HepG2 (cell line): ENCODE results near the gene LITAFD. TPM values are rescaled to one million over a fixed set of nuclear protein-coding genes. Genes with fewer than 3 reads are reported as not detected.

Experiments
- ATAC-seq: fragments of 200-7000 bp; cut with Tn5 transposase; 3 replicates; pipeline ENCODE4 v1.9.1; 2020; ENCODE audit warnings: mild to moderate bottlenecking, moderate library complexity
- BruUV-seq: library from RNA; stranded (reverse); fragments of 400-500 nt; replicated peaks from 2 replicates; lab custom pipeline; 2021; lab: Mats Ljungman, UMichigan
- CTCF ChIA-PET: fragments of 300-600 bp; formaldehyde crosslinking; extraction: SDS; loops from one replicate; lab custom pipeline; 2021; ENCODE audit warnings: low total read pairs, inconsistent platforms, low intra/inter-chr PET ratio; lab: Yijun Ruan, JAX
- POLR2A ChIA-PET: fragments of 350-600 bp; sonication (Branson Sonifier 250); formaldehyde crosslinking; loops from one replicate; lab custom pipeline; 2020; ENCODE audit warnings: antibody characterized with exemption, inconsistent platforms; lab: Yijun Ruan, JAX
- DNase-seq: peaks from one replicate; pipeline ENCODE4 v3.0.0-alpha.2; 2015; ENCODE audit warnings: low spot score
- FAIRE-seq: peaks from 3 replicates; lab custom pipeline; 2011; peaks lifted over from hg19 to GRCh38; lab: Jason Lieb, UNC
- H2AFZ ChIP-seq: one replicate; pipeline ENCODE4 v1.6.1; 2011; ENCODE audit warnings: low read length, inconsistent platforms
- H3K27ac ChIP-seq: fragments of 300-600 bp; 3 replicates; pipeline ENCODE4 v1.8.0; 2011; ENCODE audit warnings: mixed run types, mild to moderate bottlenecking, mixed read lengths, low read length, inconsistent platforms; ENCODE audit not compliant: insufficient read depth; ENCODE audit errors: extremely low read length
- H3K27me3 ChIP-seq, 2 experiments: fragments of 200-600 bp in 1 of 2; 2 replicates in 1 of 2; 3 replicates in 1 of 2; pipeline versions ENCODE4 v1.6.0 to v1.8.0; 2011; ENCODE audit warnings: low read length in 2 of 2, mild to moderate bottlenecking in 2 of 2, moderate library complexity in 2 of 2, inconsistent platforms in 1 of 2; ENCODE audit not compliant: insufficient read depth in 2 of 2, control insufficient read depth in 1 of 2
- H3K36me3 ChIP-seq, 2 experiments: fragments of 200-600 bp in 1 of 2; replicated peaks in 1 of 2; 2 replicates in 1 of 2; 3 replicates in 1 of 2; pipeline versions ENCODE4 v1.5.1 to v1.8.0; 2011; ENCODE audit warnings: low read length in 2 of 2, inconsistent platforms in 1 of 2; ENCODE audit not compliant: insufficient read depth in 2 of 2, control insufficient read depth in 1 of 2
- H3K4me1 ChIP-seq: 2 replicates; pipeline ENCODE4 v1.5.1; 2012; ENCODE audit warnings: low read length, inconsistent platforms; ENCODE audit not compliant: insufficient read depth
- H3K4me2 ChIP-seq: 2 replicates; pipeline ENCODE4 v1.6.0; 2011; ENCODE audit warnings: low read depth, low read length, inconsistent platforms
- H3K4me3 ChIP-seq, 3 experiments: fragments of 200-600 bp in 1 of 3; sonication (generic), shearing (Covaris generic) in 1 of 3; replicated peaks in 1 of 3; 2 replicates each; pipeline ENCODE4 v1.5.1; 2011 to 2016; ENCODE audit warnings: low read length in 3 of 3, inconsistent platforms in 2 of 3, low read depth in 2 of 3, mild to moderate bottlenecking in 2 of 3, control low read depth in 1 of 3, mixed read lengths in 1 of 3; ENCODE audit not compliant: insufficient read depth in 1 of 3
- H3K79me2 ChIP-seq: one replicate; pipeline ENCODE4 v1.6.1; 2011; ENCODE audit warnings: low read length, inconsistent platforms; ENCODE audit not compliant: insufficient read depth
- H3K9ac ChIP-seq: 2 replicates; pipeline ENCODE4 v1.6.0; 2011; ENCODE audit warnings: mild to moderate bottlenecking, low read depth, low read length, inconsistent platforms; ENCODE audit not compliant: insufficient read depth
- H3K9me3 ChIP-seq: 2 replicates; pipeline ENCODE4 v1.5.1; 2012; ENCODE audit warnings: mild to moderate bottlenecking, low read length
- H4K20me1 ChIP-seq: 2 replicates; pipeline ENCODE4 v1.6.0; 2011; ENCODE audit warnings: inconsistent platforms, mild to moderate bottlenecking, low read length, moderate library complexity; ENCODE audit not compliant: insufficient read depth
- AGO2 ChIP-seq: fragments of 200-400 bp; formaldehyde crosslinking; optimal IDR thresholded peaks from 2 replicates; pipeline ENCODE3; 2017; ENCODE audit warnings: mild to moderate bottlenecking, low read depth, low read length, moderate library complexity
- ATF7 ChIP-seq, 2 experiments: fragments of 450-650 bp in 1 of 2; sonication (generic) in 1 of 2; formaldehyde crosslinking in 1 of 2; IDR thresholded peaks; 2 replicates each; pipeline versions ENCODE4 v1.4.0 to v1.6.1; 2016 to 2020; ENCODE audit warnings: antibody characterized with exemption in 1 of 2, mild to moderate bottlenecking in 1 of 2, missing genetic modification reagents in 1 of 2
- CREB1 ChIP-seq, 2 experiments: fragments of 450-650 bp in 1 of 2; IDR thresholded peaks; 2 replicates each; pipeline ENCODE4 v1.6.1; 2016 to 2017; ENCODE audit warnings: control low read depth in 1 of 2, mild to moderate bottlenecking in 1 of 2, missing compliant biosample characterization in 1 of 2, missing genetic modification characterization in 1 of 2
- PRPF4 ChIP-seq: fragments of 200-400 bp; formaldehyde crosslinking; IDR thresholded peaks from 2 replicates; pipeline ENCODE4 v1.6.1; 2016; ENCODE audit warnings: low read length, low read depth; ENCODE audit not compliant: poor library complexity, severe bottlenecking
- RXRB ChIP-seq: IDR thresholded peaks from 2 replicates; pipeline ENCODE4 v1.6.1; 2016; ENCODE audit warnings: borderline replicate concordance, missing genetic modification reagents, missing compliant biosample characterization
- SP5 ChIP-seq: IDR thresholded peaks from 2 replicates; pipeline ENCODE4 v1.6.1; 2016; ENCODE audit warnings: low read depth, borderline replicate concordance
- TERF1 ChIP-seq: sonication (generic); formaldehyde crosslinking; IDR thresholded peaks from 2 replicates; pipeline ENCODE4 v1.8.0; 2022; ENCODE audit warnings: mild to moderate bottlenecking, missing genetic modification reagents, moderate library complexity
- U2AF1 ChIP-seq: fragments of 200-400 bp; formaldehyde crosslinking; optimal IDR thresholded peaks from 2 replicates; pipeline ENCODE3; 2017; ENCODE audit warnings: mild to moderate bottlenecking, low read depth, low read length
- ZBTB10 ChIP-seq: sonication (generic); formaldehyde crosslinking; IDR thresholded peaks from 2 replicates; pipeline ENCODE4 v1.4.0; 2020; ENCODE audit warnings: missing genetic modification reagents, borderline replicate concordance
- ZNF121 ChIP-seq: sonication (generic); formaldehyde crosslinking; IDR thresholded peaks from 2 replicates; pipeline ENCODE4 v1.5.0; 2020; ENCODE audit warnings: mild to moderate bottlenecking, missing genetic modification reagents
- ZNF30 ChIP-seq: sonication (generic); formaldehyde crosslinking; IDR thresholded peaks from 2 replicates; pipeline ENCODE4 v1.5.0; 2020; ENCODE audit warnings: mild to moderate bottlenecking, missing genetic modification reagents
- ZNF576 ChIP-seq: sonication (generic); formaldehyde crosslinking; IDR thresholded peaks from 2 replicates; pipeline ENCODE4 v1.4.0; 2020; ENCODE audit warnings: mild to moderate bottlenecking, missing genetic modification reagents
- ZNF768 ChIP-seq: sonication (generic); formaldehyde crosslinking; IDR thresholded peaks from 2 replicates; pipeline ENCODE4 v1.4.0; 2020; ENCODE audit warnings: missing genetic modification reagents
- WGBS: methylation state at CpG from one replicate; pipeline ENCODE4 v1.1.6; 2017; ENCODE audit warnings: low lambda C conversion rate; 5-methylcytosine and 5-hydroxymethylcytosine counted together
- in situ Hi-C: cut with HindIII; loops from 2 replicates; pipeline ENCODE4 v1.10.0; 2017; ENCODE audit warnings: low pct_unique_long_range_greater_than_20kb; ENCODE audit not compliant: extremely low pct_ligation_motif_present
- intact Hi-C: fragments of 100-400 bp; cut with micrococcal nuclease; formaldehyde crosslinking; loops from one replicate; pipeline ENCODE4 v1.10.0; 2022; ENCODE audit not compliant: unreplicated experiment
- polyA plus RNA-seq, 8 experiments: library from polyadenylated mRNA; depleted of rRNA in 3 of 8; stranded (reverse) in 7 of 8; unstranded in 1 of 8; fragments of >200 nt; fragmentation: Illumina TruSeq in 4 of 8; extraction: Trizol in 4 of 8; gene quantifications; 2 replicates each; pipeline versions ENCODE4 v1.2.1 to v1.2.3, GENCODE V29; 2011 to 2016; ENCODE audit warnings: low read depth in 4 of 8, missing spikeins in 1 of 8, mixed read lengths in 1 of 8; ENCODE audit not compliant: insufficient read depth in 1 of 8
- total RNA-seq, 5 experiments: library from RNA; depleted of rRNA; stranded (reverse); fragments of >200 nt; fragmentation: Illumina TruSeq; extraction: Trizol; gene quantifications; 2 replicates each; pipeline ENCODE4 v1.2.3, GENCODE V29; 2016; ENCODE audit warnings: low read depth in 1 of 5

Gene LITAFD
- total and polyA plus RNA-seq, 2 of the 13 experiments (the other 11 are each of a cell fraction or from before 2014, with no cell fraction given): not detected

GRCh38 chr16:8900343-8900742 is 18.2 kb downstream of the LITAFD start:
- Histone ChIP-seq H3K9me3 (no peaks in the 10 kb centered on the region), H2AFZ (no peak overlapping the region), H3K36me3 (peaks cover 61 to 93% of the 10 kb centered on the region in 2 experiments), H3K4me2 (no peak overlapping the region), H3K4me3 (no peak overlapping the region), H3K27ac (no peak overlapping the region), H4K20me1 (peaks cover 5% of the 10 kb centered on the region; the same call in 1 of the 2 replicates), H3K9ac (no peak overlapping the region), H3K27me3 (no peaks in the 10 kb centered on the region), H3K4me1 (no peaks in the 10 kb centered on the region), H3K79me2 (no peaks in the 10 kb centered on the region)
- intact Hi-C loops: no loop called here
- TF ChIP-seq AGO2: peak; percentile 37
- 0 out of 2 replicates have a peak, but pooled peaks have one; percentile 33 for TF ChIP-seq CREB1 (IDR thresholded peaks at IDR 0.05)
- TF ChIP-seq CREB1 (CRISPR knock-in tag; IDR thresholded peaks at IDR 0.05): no peak
- no peak for TF ChIP-seq PRPF4
- peak; percentile 81 for TF ChIP-seq ATF7 (IDR thresholded peaks at IDR 0.05)
- no peak for TF ChIP-seq ATF7 (CRISPR knock-in tag; IDR thresholded peaks at IDR 0.05)
- ChIA-PET CTCF (no interaction called here), POLR2A (no interaction called here)
- 97% methylated on average over 5 of the region's 5 CpGs for WGBS
- ATAC-seq (no peak), DNase-seq (no peak), FAIRE-seq (no peak)
- TSS peak; percentile 16 for BruUV-seq
- in situ Hi-C loops: no loop called here

- DNase-seq (no peak), ATAC-seq (no peak), FAIRE-seq (no peak)
- intact Hi-C loops: no loop called here
- CTCF ChIA-PET: no interaction called here
- H3K27ac ChIP-seq: no peak overlapping the region
- peaks cover 66 to 93% of the 10 kb centered on the region in 2 experiments for H3K36me3 ChIP-seq
- no peaks in the 10 kb centered on the region for H3K9me3 ChIP-seq
- H3K4me1 ChIP-seq: no peaks in the 10 kb centered on the region
- no TSS peak for BruUV-seq
- WGBS: 97% methylated on average over 13 of the region's 13 CpGs
- H2AFZ ChIP-seq: no peak overlapping the region
- no peak overlapping the region for H3K9ac ChIP-seq
- no peak overlapping the region for H3K4me3 ChIP-seq
- H3K79me2 ChIP-seq: no peaks in the 10 kb centered on the region
- POLR2A ChIA-PET: no interaction called here
- peaks cover 11% of the 10 kb centered on the region; the same call in 1 of the 2 replicates for H4K20me1 ChIP-seq
- in situ Hi-C loops: no loop called here
- no peak overlapping the region for H3K4me2 ChIP-seq
- H3K27me3 ChIP-seq: no peaks in the 10 kb centered on the region
- TF ChIP-seq SP5 (CRISPR knock-in tag): no peak
- no peak for TF ChIP-seq ZBTB10 (CRISPR knock-in tag)
- TF ChIP-seq ZNF30: no peak
- no peak for TF ChIP-seq ZNF121 (CRISPR knock-in tag)
- TF ChIP-seq U2AF1: no peak
- TF ChIP-seq ZNF768 (CRISPR knock-in tag): no peak
- TF ChIP-seq RXRB (CRISPR knock-in tag): no peak
- TF ChIP-seq ZNF576 (CRISPR knock-in tag): no peak
- TF ChIP-seq TERF1 (CRISPR knock-in tag): no peak
Observed at GRCh38 chr16:8901320-8901861, 19.2 kb downstream of the LITAFD start.
